HG02759 (cell line): ENCODE data around the gene STOX1.
"Not testable (repeated sequence)": the region's sequence is repeated elsewhere in the genome, so short reads cannot be mapped to it uniquely, and the experiment has no call there.

Experiments
- ATAC-seq: cut with Tn5 transposase; IDR thresholded peaks from one replicate; pipeline ENCODE4 v1.9.1; 2021; ENCODE audit warnings: mild to moderate bottlenecking, moderate library complexity; ENCODE audit not compliant: unreplicated experiment

STOX1 gene

GRCh38 chr10:68828083-68828601 is 811 bp downstream of the STOX1 start:
- peak; percentile 52 for ATAC-seq

- no peak for ATAC-seq
Observed at GRCh38 chr10:68828833-68829232, 1.5 kb downstream of the STOX1 start.

- no peak for ATAC-seq
Observed at GRCh38 chr10:68829521-68829920, 2.2 kb downstream of the STOX1 start.

GRCh38 chr10:68829952-68830351 is 2.6 kb downstream of the STOX1 start:
- no peak for ATAC-seq

GRCh38 chr10:68831961-68832455 is 4.7 kb downstream of the STOX1 start:
- ATAC-seq = no peak

GRCh38 chr10:68832601-68833000 is 5.3 kb downstream of the STOX1 start:
- no peak for ATAC-seq

GRCh38 chr10:68837626-68838322 is 10.4 kb downstream of the STOX1 start:
- no peak for ATAC-seq

- ATAC-seq = not testable (repeated sequence)
Observed at GRCh38 chr10:68840650-68841049, 13.3 kb downstream of the STOX1 start.

- ATAC-seq = no peak
Observed at GRCh38 chr10:68848281-68848680, 20.9 kb downstream of the STOX1 start.

- ATAC-seq = no peak
Observed at GRCh38 chr10:68848806-68849205, 21.5 kb downstream of the STOX1 start.

- ATAC-seq = no peak
Observed at GRCh38 chr10:68856352-68856751, 29.0 kb downstream of the STOX1 start.

- ATAC-seq = no peak
Observed at GRCh38 chr10:68857005-68857404, 29.7 kb downstream of the STOX1 start.

- no peak for ATAC-seq
Observed at GRCh38 chr10:68861253-68861652, 33.9 kb downstream of the STOX1 start.

- no peak for ATAC-seq
Observed at GRCh38 chr10:68864611-68865010, 37.3 kb downstream of the STOX1 start.

- not testable (repeated sequence) for ATAC-seq
Observed at GRCh38 chr10:68868173-68868572, 40.8 kb downstream of the STOX1 start.

- no peak for ATAC-seq
Observed at GRCh38 chr10:68869623-68870022, 42.3 kb downstream of the STOX1 start.

- ATAC-seq = no peak
Observed at GRCh38 chr10:68870061-68870460, 42.7 kb downstream of the STOX1 start.

- ATAC-seq = no peak
Observed at GRCh38 chr10:68870545-68871104, 43.3 kb downstream of the STOX1 start.

- no peak for ATAC-seq
Observed at GRCh38 chr10:68871105-68871711, 43.9 kb downstream of the STOX1 start.

- no peak for ATAC-seq
Observed at GRCh38 chr10:68871731-68872342, 44.5 kb downstream of the STOX1 start.
